ENCODE results near the gene PSMD14.
A peak's percentile ranks its signal among the peaks of the same experiment; 100 is the strongest.

Gene PSMD14

DNA sequence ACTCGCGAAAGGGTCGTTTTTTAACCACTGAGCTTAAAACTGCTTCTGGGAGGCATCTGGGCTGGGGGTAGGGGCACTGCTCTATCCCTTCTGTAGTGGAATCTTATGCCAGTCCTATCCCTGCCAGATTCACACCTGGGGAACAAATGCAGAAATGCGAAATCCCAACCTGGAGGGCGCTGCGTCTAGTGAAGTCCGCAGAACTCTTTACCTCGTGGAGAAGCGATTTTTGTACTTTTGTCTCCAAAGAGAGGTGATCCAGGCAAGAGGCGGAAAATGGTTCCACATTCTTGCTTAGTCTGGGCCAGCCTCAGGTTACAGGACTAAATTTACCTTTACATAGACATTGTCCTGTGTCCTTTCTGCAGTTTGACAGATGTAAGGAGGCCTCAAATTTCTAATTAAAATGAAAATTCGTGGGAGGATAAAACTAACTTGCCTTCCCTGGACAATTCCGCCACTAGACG lies 118.3 kb downstream of the PSMD14 start:
- Histone ChIP-seq H3K27ac (ENCODE audit: poor library complexity, severe bottlenecking) (no peak overlapping the region), H3K4me3 (ENCODE audit: severe bottlenecking) (no peak overlapping the region), H3K4me1 (ENCODE audit: insufficient read depth, poor library complexity, severe bottlenecking) (no peaks in the 10 kb centered on the region), H3K9me3 (ENCODE audit: severe bottlenecking) (no peaks in the 10 kb centered on the region), H3K36me3 (ENCODE audit: low read depth) (no peaks in the 10 kb centered on the region), H3K27me3 (ENCODE audit: insufficient read depth, poor library complexity, severe bottlenecking) (peaks cover 99% of the 10 kb centered on the region)
- ATAC-seq (ENCODE audit: low read depth) (no peak), DNase-seq (ENCODE audit: low spot score) (no peak)
- TF ChIP-seq, protein P1, sequence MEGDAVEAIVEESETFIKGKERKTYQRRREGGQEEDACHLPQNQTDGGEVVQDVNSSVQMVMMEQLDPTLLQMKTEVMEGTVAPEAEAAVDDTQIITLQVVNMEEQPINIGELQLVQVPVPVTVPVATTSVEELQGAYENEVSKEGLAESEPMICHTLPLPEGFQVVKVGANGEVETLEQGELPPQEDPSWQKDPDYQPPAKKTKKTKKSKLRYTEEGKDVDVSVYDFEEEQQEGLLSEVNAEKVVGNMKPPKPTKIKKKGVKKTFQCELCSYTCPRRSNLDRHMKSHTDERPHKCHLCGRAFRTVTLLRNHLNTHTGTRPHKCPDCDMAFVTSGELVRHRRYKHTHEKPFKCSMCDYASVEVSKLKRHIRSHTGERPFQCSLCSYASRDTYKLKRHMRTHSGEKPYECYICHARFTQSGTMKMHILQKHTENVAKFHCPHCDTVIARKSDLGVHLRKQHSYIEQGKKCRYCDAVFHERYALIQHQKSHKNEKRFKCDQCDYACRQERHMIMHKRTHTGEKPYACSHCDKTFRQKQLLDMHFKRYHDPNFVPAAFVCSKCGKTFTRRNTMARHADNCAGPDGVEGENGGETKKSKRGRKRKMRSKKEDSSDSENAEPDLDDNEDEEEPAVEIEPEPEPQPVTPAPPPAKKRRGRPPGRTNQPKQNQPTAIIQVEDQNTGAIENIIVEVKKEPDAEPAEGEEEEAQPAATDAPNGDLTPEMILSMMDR (IDR thresholded peaks at IDR 0.05; ENCODE audit: poor library complexity, severe bottlenecking), result peak; percentile 42

DNA sequence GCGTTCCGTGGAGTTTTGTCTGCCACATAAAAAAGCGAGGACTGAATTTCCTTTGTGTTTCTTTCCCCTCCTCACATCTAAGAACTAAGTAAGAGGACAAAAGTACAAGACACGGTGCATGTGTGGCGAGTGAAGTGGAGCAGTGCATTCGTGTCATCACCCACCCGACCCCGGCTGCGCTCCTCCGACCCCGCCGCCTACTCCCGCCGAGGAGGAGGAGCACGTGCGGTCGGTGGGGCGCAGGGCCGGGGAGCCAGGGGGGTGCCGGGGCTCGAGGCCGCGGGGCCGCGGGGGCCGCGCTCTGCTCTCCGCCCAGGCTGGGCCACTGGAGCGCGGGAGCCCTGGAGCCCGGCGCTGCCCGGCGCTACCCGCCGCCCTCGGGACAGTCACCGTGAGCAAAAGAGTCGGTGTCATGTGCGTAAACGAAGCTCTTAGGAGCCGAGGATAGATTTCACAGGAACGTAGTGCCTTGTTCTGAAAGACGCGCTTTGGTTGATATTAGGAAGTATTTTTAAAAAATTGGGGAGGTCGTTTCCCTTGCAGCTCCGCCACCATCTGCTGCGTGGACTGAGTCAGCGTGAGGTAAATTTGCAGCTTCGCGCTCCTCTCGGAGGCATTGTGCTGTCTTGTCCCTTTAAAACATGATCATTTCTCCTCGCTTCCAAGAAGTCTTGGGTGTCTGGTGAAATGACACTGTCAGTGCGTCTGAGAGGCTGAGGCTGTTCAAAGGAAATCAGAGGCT lies 118.9 kb downstream of the PSMD14 start:
- H3K4me1 ChIP-seq (ENCODE audit: insufficient read depth, poor library complexity, severe bottlenecking), result no peaks in the 10 kb centered on the region
- no peak overlapping the region for H3K27ac ChIP-seq (ENCODE audit: poor library complexity, severe bottlenecking)
- DNase-seq (ENCODE audit: low spot score), result no peak
- H3K27me3 ChIP-seq (ENCODE audit: insufficient read depth, poor library complexity, severe bottlenecking), result peaks cover 99% of the 10 kb centered on the region
- no peaks in the 10 kb centered on the region for H3K36me3 ChIP-seq (ENCODE audit: low read depth)
- H3K4me3 ChIP-seq (ENCODE audit: severe bottlenecking), result no peak overlapping the region
- TF ChIP-seq, protein P1 (IDR thresholded peaks at IDR 0.05; ENCODE audit: poor library complexity, severe bottlenecking), result no peak
- H3K9me3 ChIP-seq (ENCODE audit: severe bottlenecking), result no peaks in the 10 kb centered on the region
- ATAC-seq (ENCODE audit: low read depth), result no peak

DNA sequence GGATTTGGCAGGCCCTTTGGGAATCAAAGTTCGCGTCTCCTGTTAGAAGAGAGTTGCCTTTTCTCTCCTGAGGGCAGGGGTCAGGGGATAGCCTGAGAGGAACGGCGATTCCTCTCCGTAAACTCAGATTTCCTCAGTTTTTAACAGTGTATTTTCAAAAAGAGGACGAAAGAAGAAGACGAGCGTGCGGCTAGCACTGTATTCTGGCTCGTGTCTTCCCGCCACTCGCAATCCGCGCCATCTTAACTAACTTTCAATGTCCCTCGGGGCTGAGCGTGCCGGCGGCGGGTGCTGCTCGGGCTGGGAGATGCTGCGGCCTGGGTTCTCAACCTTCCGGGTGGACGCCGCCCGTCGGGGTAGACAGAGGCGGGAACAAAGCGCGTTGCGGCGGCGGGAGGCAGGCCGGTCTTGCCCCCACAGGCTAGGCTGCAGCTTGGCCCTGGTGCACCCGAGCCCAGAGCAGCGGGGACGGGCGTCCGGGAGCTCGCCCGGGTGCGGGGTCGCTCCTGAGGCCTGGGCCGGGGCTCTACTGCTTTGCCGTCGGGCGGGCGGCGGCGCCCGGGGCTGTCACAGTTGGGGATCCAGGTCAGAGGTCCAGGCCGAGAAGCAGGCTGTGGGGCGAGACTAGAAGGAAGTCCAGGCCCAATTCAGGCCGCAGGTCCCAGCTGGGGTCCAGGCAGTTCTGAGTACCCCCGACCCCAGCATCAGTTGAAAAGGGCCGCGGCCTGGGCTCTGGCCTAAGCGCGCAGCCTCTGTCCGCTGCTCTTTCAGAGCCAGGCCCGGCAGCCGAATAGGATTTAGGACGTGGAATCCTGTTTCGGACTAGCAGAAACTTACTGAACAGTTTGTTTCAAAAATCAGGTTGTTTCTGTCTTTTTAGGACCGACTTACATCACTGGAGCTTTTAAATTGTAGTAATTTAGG lies 119.7 kb downstream of the PSMD14 start:
- H3K9me3 ChIP-seq (ENCODE audit: severe bottlenecking), result no peaks in the 10 kb centered on the region
- ATAC-seq (ENCODE audit: low read depth), result no peak
- peaks cover 93% of the 10 kb centered on the region for H3K27me3 ChIP-seq (ENCODE audit: insufficient read depth, poor library complexity, severe bottlenecking)
- TF ChIP-seq, protein P1 (IDR thresholded peaks at IDR 0.05; ENCODE audit: poor library complexity, severe bottlenecking), result no peak
- no peaks in the 10 kb centered on the region for H3K4me1 ChIP-seq (ENCODE audit: insufficient read depth, poor library complexity, severe bottlenecking)
- no peak overlapping the region for H3K4me3 ChIP-seq (ENCODE audit: severe bottlenecking)
- H3K36me3 ChIP-seq (ENCODE audit: low read depth), result no peaks in the 10 kb centered on the region
- H3K27ac ChIP-seq (ENCODE audit: poor library complexity, severe bottlenecking), result no peak overlapping the region
- DNase-seq (ENCODE audit: low spot score), result no peak

DNA sequence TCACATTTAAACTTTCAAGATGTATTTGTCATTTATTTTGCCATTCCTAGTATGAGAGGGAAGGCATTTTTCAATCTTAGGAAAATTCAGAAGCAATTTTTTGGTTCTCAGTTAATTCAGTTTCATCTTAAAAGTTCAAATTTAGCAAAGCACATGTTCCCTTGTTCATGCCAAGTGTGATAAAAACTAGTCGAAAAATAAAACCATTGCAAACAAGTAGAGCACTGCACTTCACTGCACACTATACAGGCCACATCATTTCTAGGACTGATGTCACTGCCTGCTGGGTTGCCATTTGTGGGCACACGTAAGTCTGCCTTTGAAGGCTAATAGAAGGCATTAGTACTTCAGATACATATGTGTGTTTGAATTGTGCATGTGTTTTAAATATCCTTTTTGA lies 122.2 kb downstream of the PSMD14 start:
- H3K9me3 ChIP-seq (ENCODE audit: severe bottlenecking), result no peaks in the 10 kb centered on the region
- no peaks in the 10 kb centered on the region for H3K36me3 ChIP-seq (ENCODE audit: low read depth)
- TF ChIP-seq, protein P1 (IDR thresholded peaks at IDR 0.05; ENCODE audit: poor library complexity, severe bottlenecking), result no peak
- no peak overlapping the region for H3K4me3 ChIP-seq (ENCODE audit: severe bottlenecking)
- no peak overlapping the region for H3K27ac ChIP-seq (ENCODE audit: poor library complexity, severe bottlenecking)
- peaks cover 89% of the 10 kb centered on the region for H3K27me3 ChIP-seq (ENCODE audit: insufficient read depth, poor library complexity, severe bottlenecking)
- DNase-seq (ENCODE audit: low spot score), result no peak
- no peaks in the 10 kb centered on the region for H3K4me1 ChIP-seq (ENCODE audit: insufficient read depth, poor library complexity, severe bottlenecking)
- no peak for ATAC-seq (ENCODE audit: low read depth)
